HG03354 (cell line): ENCODE data around the gene CLTC.
"Not testable (repeated sequence)": the region's sequence is repeated elsewhere in the genome, so short reads cannot be mapped to it uniquely, and the experiment has no call there.

Source experiments
- ATAC-seq: cut with Tn5 transposase; IDR thresholded peaks from one replicate; pipeline ENCODE4 v1.9.1; 2021; ENCODE audit warnings: mild to moderate bottlenecking; ENCODE audit not compliant: unreplicated experiment, poor library complexity, severe bottlenecking

The CLTC gene

GRCh38 chr17:59619298-59620063, at the start of gene CLTC:
Gene CLTC (plus strand): TSS chr17:59619895. CDS start chr17:59620132, 237 bp downstream.
- peak; percentile 83 for ATAC-seq

GRCh38 chr17:59572301-59572924, 47.3 kb upstream of the CLTC start:
- no peak for ATAC-seq

- not testable (repeated sequence) for ATAC-seq
Observed at GRCh38 chr17:59584168-59584567, 35.5 kb upstream of the CLTC start.

- ATAC-seq, result no peak
Observed at GRCh38 chr17:59600169-59600568, 19.5 kb upstream of the CLTC start.

GRCh38 chr17:59601130-59601529, 18.6 kb upstream of the CLTC start:
- ATAC-seq, result no peak

- no peak for ATAC-seq
Observed at GRCh38 chr17:59607061-59607460, 12.6 kb upstream of the CLTC start.

GRCh38 chr17:59607817-59608403, 11.8 kb upstream of the CLTC start:
- ATAC-seq, result no peak

- ATAC-seq, result no peak
Observed at GRCh38 chr17:59611503-59611902, 8.2 kb upstream of the CLTC start.

GRCh38 chr17:59616253-59616920, 3.3 kb upstream of the CLTC start:
- ATAC-seq, result no peak

GRCh38 chr17:59617156-59617732, 2.5 kb upstream of the CLTC start:
- ATAC-seq, result no peak

GRCh38 chr17:59619035-59619297, 729 bp upstream of the CLTC start:
- no peak for ATAC-seq

GRCh38 chr17:59620064-59620359, 317 bp downstream of the CLTC start:
- no peak for ATAC-seq

GRCh38 chr17:59620518-59621259, 994 bp downstream of the CLTC start:
- no peak for ATAC-seq

- ATAC-seq, result no peak
Observed at GRCh38 chr17:59621771-59622170, 2.1 kb downstream of the CLTC start.

- no peak for ATAC-seq
Observed at GRCh38 chr17:59623151-59623550, 3.5 kb downstream of the CLTC start.

- ATAC-seq, result no peak
Observed at GRCh38 chr17:59626756-59627155, 7.1 kb downstream of the CLTC start.

- ATAC-seq, result no peak
Observed at GRCh38 chr17:59627274-59627673, 7.6 kb downstream of the CLTC start.

- no peak for ATAC-seq
Observed at GRCh38 chr17:59627770-59628171, 8.1 kb downstream of the CLTC start.

GRCh38 chr17:59629174-59629573, 9.5 kb downstream of the CLTC start:
- no peak for ATAC-seq

GRCh38 chr17:59631276-59631675, 11.6 kb downstream of the CLTC start:
- ATAC-seq, result no peak
